Nephron (organoid): Measurements from ENCODE around the gene ARHGEF7.

ENCODE experiments used
- H3K27ac Mint-ChIP-seq, 3 experiments: 2 replicates each; pipeline ENCODE4 v1.8.0; 2020; ENCODE audit warnings: mixed read lengths in 3 of 3, mild to moderate bottlenecking in 2 of 3, moderate library complexity in 1 of 3
- H3K27me3 Mint-ChIP-seq: 2 replicates; pipeline ENCODE4 v1.8.0; 2021; ENCODE audit warnings: low read depth, mild to moderate bottlenecking, moderate library complexity, mixed read lengths
- H3K36me3 Mint-ChIP-seq: 2 replicates; pipeline ENCODE4 v1.8.0; 2020; ENCODE audit warnings: low read depth, mixed read lengths
- H3K4me1 Mint-ChIP-seq: 2 replicates; pipeline ENCODE4 v1.8.0; 2020; ENCODE audit warnings: mixed read lengths
- H3K4me3 Mint-ChIP-seq, 3 experiments: 2 replicates each; pipeline ENCODE4 v1.8.0; 2020; ENCODE audit warnings: mild to moderate bottlenecking in 3 of 3, mixed read lengths in 3 of 3, moderate library complexity in 2 of 3
- H3K9me3 Mint-ChIP-seq: 2 replicates; pipeline ENCODE4 v1.8.0; 2020; ENCODE audit warnings: mixed read lengths
- CTCF ChIP-seq, 3 experiments: fragments of 200-600 bp; sonication (generic); IDR thresholded peaks; one replicate each; pipeline ENCODE4 v1.5.0; 2021; ENCODE audit warnings: antibody characterized with exemption in 3 of 3; ENCODE audit not compliant: unreplicated experiment in 3 of 3

The ARHGEF7 gene

GRCh38 chr13:111288276-111288675 is 173.2 kb downstream of the ARHGEF7 start:
- peaks cover 46% of the 10 kb centered on the region for H3K4me1 Mint-ChIP-seq
- no peak for TF ChIP-seq CTCF (IDR thresholded peaks at IDR 0.05; ENCODE audit: unreplicated experiment in 3 of 3)
- peak overlapping the region; percentile 44 to 49 (median 48) for H3K27ac Mint-ChIP-seq
- H3K4me3 Mint-ChIP-seq, result no peak overlapping the region
- H3K36me3 Mint-ChIP-seq, result peaks cover 67% of the 10 kb centered on the region
- no peaks in the 10 kb centered on the region for H3K27me3 Mint-ChIP-seq
- H3K9me3 Mint-ChIP-seq, result no peaks in the 10 kb centered on the region

- TF ChIP-seq CTCF (IDR thresholded peaks at IDR 0.05; ENCODE audit: unreplicated experiment in 3 of 3), result no peak
- no peaks in the 10 kb centered on the region for H3K27me3 Mint-ChIP-seq
- H3K36me3 Mint-ChIP-seq, result peaks cover 65% of the 10 kb centered on the region
- no peak overlapping the region for H3K4me3 Mint-ChIP-seq
- H3K4me1 Mint-ChIP-seq, result peaks cover 38% of the 10 kb centered on the region
- H3K9me3 Mint-ChIP-seq, result no peaks in the 10 kb centered on the region
- H3K27ac Mint-ChIP-seq, result peak overlapping the region in 1 of 3 experiments; percentile 36
Observed at GRCh38 chr13:111289251-111289650, 174.1 kb downstream of the ARHGEF7 start.

GRCh38 chr13:111291908-111292307 is 176.8 kb downstream of the ARHGEF7 start:
- no peak for TF ChIP-seq CTCF (IDR thresholded peaks at IDR 0.05; ENCODE audit: unreplicated experiment in 3 of 3)
- peaks cover 26% of the 10 kb centered on the region for H3K4me1 Mint-ChIP-seq
- H3K27ac Mint-ChIP-seq, result peak overlapping the region in 1 of 3 experiments; percentile 58
- H3K4me3 Mint-ChIP-seq, result peak overlapping the region in 1 of 3 experiments; percentile 17
- H3K27me3 Mint-ChIP-seq, result no peaks in the 10 kb centered on the region
- peaks cover 64% of the 10 kb centered on the region for H3K36me3 Mint-ChIP-seq
- H3K9me3 Mint-ChIP-seq, result no peaks in the 10 kb centered on the region

GRCh38 chr13:111292710-111293485 is 177.8 kb downstream of the ARHGEF7 start:
- H3K27ac Mint-ChIP-seq, result no peak overlapping the region
- peaks cover 21% of the 10 kb centered on the region for H3K4me1 Mint-ChIP-seq
- no peaks in the 10 kb centered on the region for H3K9me3 Mint-ChIP-seq
- H3K36me3 Mint-ChIP-seq, result peaks cover 61% of the 10 kb centered on the region
- H3K27me3 Mint-ChIP-seq, result no peaks in the 10 kb centered on the region
- TF ChIP-seq CTCF (IDR thresholded peaks at IDR 0.05; ENCODE audit: unreplicated experiment in 3 of 3), result no peak
- no peak overlapping the region for H3K4me3 Mint-ChIP-seq

GRCh38 chr13:111295886-111296285 is 180.8 kb downstream of the ARHGEF7 start:
- Mint-ChIP-seq H3K9me3 (no peaks in the 10 kb centered on the region), H3K27ac (no peak overlapping the region), H3K4me3 (no peak overlapping the region), H3K27me3 (no peaks in the 10 kb centered on the region), H3K4me1 (peaks cover 9% of the 10 kb centered on the region), H3K36me3 (peaks cover 59% of the 10 kb centered on the region)
- TF ChIP-seq CTCF (IDR thresholded peaks at IDR 0.05; ENCODE audit: unreplicated experiment in 3 of 3), result no peak

GRCh38 chr13:111296417-111296816 is 181.3 kb downstream of the ARHGEF7 start:
- TF ChIP-seq CTCF (IDR thresholded peaks at IDR 0.05; ENCODE audit: unreplicated experiment in 3 of 3), result no peak
- H3K9me3 Mint-ChIP-seq, result no peaks in the 10 kb centered on the region
- H3K4me3 Mint-ChIP-seq, result no peak overlapping the region
- H3K36me3 Mint-ChIP-seq, result peaks cover 59% of the 10 kb centered on the region
- H3K4me1 Mint-ChIP-seq, result peaks cover 9% of the 10 kb centered on the region
- no peaks in the 10 kb centered on the region for H3K27me3 Mint-ChIP-seq
- no peak overlapping the region for H3K27ac Mint-ChIP-seq
